Keratinocyte (primary cell): ENCODE results near the gene RMND5A. TPM values are rescaled to one million over a fixed set of nuclear protein-coding genes. Genes with fewer than 3 reads are reported as not detected.

Source experiments
- DNase-seq: peaks from one replicate; pipeline ENCODE4 v3.0.0-alpha.2; 2011; ENCODE audit warnings: low read depth, missing footprints, low spot score
- FAIRE-seq: peaks from 2 replicates; lab custom pipeline; 2011; peaks lifted over from hg19 to GRCh38; lab: Jason Lieb, UNC
- H2AFZ ChIP-seq: 2 replicates; pipeline ENCODE4 v1.6.0; 2012; ENCODE audit warnings: low read length, control low read depth, inconsistent platforms; ENCODE audit not compliant: control insufficient read depth
- H3K27ac ChIP-seq: 2 replicates; pipeline ENCODE4 v1.5.1; 2011; ENCODE audit warnings: low read length; ENCODE audit not compliant: control insufficient read depth, insufficient read depth
- H3K27me3 ChIP-seq: 3 replicates; pipeline ENCODE4 v1.6.0; 2011; ENCODE audit warnings: low read length; ENCODE audit not compliant: control insufficient read depth, insufficient read depth; ENCODE audit errors: extremely low read depth
- H3K36me3 ChIP-seq, 2 experiments: 2 replicates in 1 of 2; 3 replicates in 1 of 2; pipeline ENCODE4 v1.5.1; 2011; ENCODE audit warnings: low read length in 2 of 2, mild to moderate bottlenecking in 1 of 2; ENCODE audit not compliant: control insufficient read depth in 2 of 2, insufficient read depth in 2 of 2; ENCODE audit errors: extremely low read depth in 1 of 2
- H3K4me1 ChIP-seq: 3 replicates; pipeline ENCODE4 v1.5.1; 2011; ENCODE audit warnings: low read length; ENCODE audit not compliant: control insufficient read depth, insufficient read depth; ENCODE audit errors: extremely low read depth
- H3K4me2 ChIP-seq: 3 replicates; pipeline ENCODE4 v1.6.0; 2011; ENCODE audit warnings: low read depth, low read length; ENCODE audit not compliant: control insufficient read depth, insufficient read depth; ENCODE audit errors: extremely low read depth
- H3K4me3 ChIP-seq, 3 experiments: fragments of 200-600 bp in 1 of 3; sonication (generic) in 1 of 3; 2 replicates in 2 of 3; 3 replicates in 1 of 3; pipeline ENCODE4 v1.5.1; 2011 to 2016; ENCODE audit warnings: low read length in 3 of 3, mild to moderate bottlenecking in 3 of 3, control low read depth in 2 of 3, inconsistent platforms in 1 of 3, low read depth in 1 of 3, mixed read lengths in 1 of 3, mixed run types in 1 of 3, moderate library complexity in 1 of 3; ENCODE audit not compliant: control insufficient read depth in 2 of 3, insufficient read depth in 2 of 3; ENCODE audit errors: extremely low read depth in 1 of 3
- H3K79me2 ChIP-seq: 2 replicates; pipeline ENCODE4 v1.6.0; 2012; ENCODE audit warnings: low read length; ENCODE audit not compliant: control insufficient read depth, insufficient read depth
- H3K9ac ChIP-seq: 3 replicates; pipeline ENCODE4 v1.6.0; 2011; ENCODE audit warnings: low read length; ENCODE audit not compliant: control insufficient read depth, insufficient read depth; ENCODE audit errors: extremely low read depth
- H3K9me1 ChIP-seq: 3 replicates; pipeline ENCODE4 v1.6.0; 2011; ENCODE audit warnings: low read length; ENCODE audit not compliant: control insufficient read depth, insufficient read depth; ENCODE audit errors: extremely low read depth
- H3K9me3 ChIP-seq: 2 replicates; pipeline ENCODE4 v1.5.1; 2012; ENCODE audit warnings: low read depth, low read length; ENCODE audit not compliant: control insufficient read depth
- H4K20me1 ChIP-seq: 3 replicates; pipeline ENCODE4 v1.6.0; 2011; ENCODE audit warnings: low read length; ENCODE audit not compliant: control insufficient read depth, insufficient read depth; ENCODE audit errors: extremely low read depth
- CTCF ChIP-seq, 3 experiments: IDR thresholded peaks in 1 of 3; conservative IDR thresholded peaks in 1 of 3; optimal IDR thresholded peaks in 1 of 3; 2 replicates in 2 of 3; 3 replicates in 1 of 3; pipeline versions ENCODE3 to v1.5.1; 2011; ENCODE audit warnings: low read length in 3 of 3, mild to moderate bottlenecking in 3 of 3, moderate library complexity in 2 of 3, control low read depth in 1 of 3, inconsistent platforms in 1 of 3; ENCODE audit not compliant: insufficient read depth in 2 of 3; ENCODE audit errors: extremely low read depth in 1 of 3
- EZH2 ChIP-seq: IDR thresholded peaks from one replicate; pipeline ENCODE4 v1.6.1; 2012; ENCODE audit warnings: inconsistent platforms, mild to moderate bottlenecking, low read length, moderate library complexity
- dilution Hi-C: fragments of 300-500 bp; cut with MboI; formaldehyde crosslinking; loops from one replicate; pipeline ENCODE4 v1.7.0; 2020; ENCODE audit warnings: low sequenced_read_pairs; ENCODE audit not compliant: extremely low pct_ligation_motif_present
- polyA plus RNA-seq, 5 experiments: library from polyadenylated mRNA; depleted of rRNA in 3 of 5; stranded (reverse) in 3 of 5; stranded (forward) in 1 of 5; unstranded in 1 of 5; fragments of >200 nt; gene quantifications; 1 replicate in 1 of 5; 2 replicates in 3 of 5; 3 replicates in 1 of 5; pipeline versions ENCODE4 v1.2.1 to v1.2.3, GENCODE V29; 2011 to 2012; ENCODE audit warnings: missing spikeins in 2 of 5, low read depth in 1 of 5, low replicate concordance in 1 of 5

RMND5A gene
- polyA plus RNA-seq, 1 donor (not counting 4 experiments of a cell fraction or from before 2014, with no cell fraction given), result 26.0 TPM

- Histone ChIP-seq H3K27ac (no peak overlapping the region), H2AFZ (no peak overlapping the region), H3K79me2 (no peaks in the 10 kb centered on the region), H4K20me1 (no peaks in the 10 kb centered on the region), H3K27me3 (no peaks in the 10 kb centered on the region), H3K9me3 (no peaks in the 10 kb centered on the region), H3K4me2 (no peak overlapping the region), H3K4me1 (peaks cover 5% of the 10 kb centered on the region), H3K9me1 (no peaks in the 10 kb centered on the region), H3K9ac (no peak overlapping the region), H3K4me3 (no peak overlapping the region), H3K36me3 (no peaks in the 10 kb centered on the region)
- dilution Hi-C loops, result no loop called here
- DNase-seq (no peak), FAIRE-seq (no peak)
- TF ChIP-seq EZH2 (no peak), CTCF (optimal IDR thresholded peaks at IDR 0.05 in 1 of 3, IDR thresholded peaks at IDR 0.05 in 1 of 3, conservative IDR thresholded peaks at IDR 0.05 in 1 of 3; ENCODE audit: extremely low read depth in 1 of 3, insufficient read depth in 2 of 3, low read length in 3 of 3) (no peak)
Observed at GRCh38 chr2:86672027-86672545, 48.0 kb upstream of the RMND5A start.

GRCh38 chr2:86673011-86673410 is 47.1 kb upstream of the RMND5A start:
- H3K79me2 ChIP-seq, result no peaks in the 10 kb centered on the region
- no peak overlapping the region for H3K9ac ChIP-seq
- no peak for TF ChIP-seq EZH2
- TF ChIP-seq CTCF (optimal IDR thresholded peaks at IDR 0.05 in 1 of 3, IDR thresholded peaks at IDR 0.05 in 1 of 3, conservative IDR thresholded peaks at IDR 0.05 in 1 of 3; ENCODE audit: extremely low read depth in 1 of 3, insufficient read depth in 2 of 3, low read length in 3 of 3), result no peak
- FAIRE-seq, result no peak
- no peak for DNase-seq
- dilution Hi-C loops, result no loop called here
- no peaks in the 10 kb centered on the region for H3K27me3 ChIP-seq
- no peaks in the 10 kb centered on the region for H3K36me3 ChIP-seq
- no peak overlapping the region for H2AFZ ChIP-seq
- no peaks in the 10 kb centered on the region for H3K9me1 ChIP-seq
- peaks cover 5% of the 10 kb centered on the region for H3K4me1 ChIP-seq
- no peak overlapping the region for H3K4me3 ChIP-seq
- H4K20me1 ChIP-seq, result no peaks in the 10 kb centered on the region
- no peaks in the 10 kb centered on the region for H3K9me3 ChIP-seq
- no peak overlapping the region for H3K4me2 ChIP-seq
- no peak overlapping the region for H3K27ac ChIP-seq
